OCI-LY3 (cell line): ENCODE data around the gene PLG.

Source experiments
- H2AFZ ChIP-seq: fragments of 200-600, 300-600 bp; shearing (Covaris generic); 2 replicates; pipeline ENCODE4 v1.6.0; 2014; ENCODE audit warnings: antibody characterized with exemption, low read depth, low read length
- H3K27ac ChIP-seq: fragments of 200-600, 300-600 bp; sonication (generic); 2 replicates; pipeline ENCODE4 v1.5.1; 2014; ENCODE audit warnings: mild to moderate bottlenecking, low read length, moderate library complexity, mixed read lengths
- H3K27me3 ChIP-seq: fragments of 200-600, 300-600 bp; sonication (generic); 2 replicates; pipeline ENCODE4 v1.6.1; 2014; ENCODE audit warnings: low read depth, low read length, mixed read lengths
- H3K36me3 ChIP-seq: fragments of 200-600, 300-600 bp; sonication (generic); replicated peaks from 2 replicates; pipeline ENCODE3; 2014; ENCODE audit warnings: low read depth, low read length, mixed read lengths
- H3K4me1 ChIP-seq: fragments of 300-600, 200-600 bp; sonication (generic); 2 replicates; pipeline ENCODE4 v1.6.1; 2014; ENCODE audit warnings: low read length, mixed read lengths
- H3K4me2 ChIP-seq: fragments of 200-600, 300-600 bp; sonication (generic); 2 replicates; pipeline ENCODE4 v1.6.1; 2014; ENCODE audit warnings: low read length, mixed read lengths
- H3K4me3 ChIP-seq: fragments of 300-600, 200-600 bp; sonication (generic); 2 replicates; pipeline ENCODE4 v1.5.1; 2014; ENCODE audit warnings: antibody characterized with exemption, mild to moderate bottlenecking, low read length, moderate library complexity
- H3K79me2 ChIP-seq: fragments of 300-600, 200-600 bp; shearing (Covaris generic); 2 replicates; pipeline ENCODE4 v1.6.1; 2014; ENCODE audit warnings: mild to moderate bottlenecking, low read length, mixed read lengths
- H3K9ac ChIP-seq: fragments of 300-600, 200-600 bp; shearing (Covaris generic); 2 replicates; pipeline ENCODE4 v1.6.0; 2014; ENCODE audit warnings: mild to moderate bottlenecking, low read length, moderate library complexity
- H3K9me3 ChIP-seq: fragments of 200-600, 300-600 bp; shearing (Covaris generic); 2 replicates; pipeline ENCODE4 v1.6.1; 2014; ENCODE audit warnings: low read length, mixed read lengths; ENCODE audit not compliant: insufficient read depth
- H4K20me1 ChIP-seq: fragments of 200-600, 300-600 bp; sonication (generic); 2 replicates; pipeline ENCODE4 v1.6.1; 2016; ENCODE audit warnings: low read length, mixed read lengths; ENCODE audit not compliant: insufficient read depth
- EZH2phosphoT487 ChIP-seq: fragments of 200-600 bp; shearing (Covaris generic); IDR thresholded peaks from 2 replicates; pipeline ENCODE4 v1.6.1; 2018; ENCODE audit warnings: antibody characterized with exemption, mixed run types, low read depth
- TF ChIP-seq, protein P1 (sequence below): fragments of 200-600, 300-600 bp; sonication (generic); IDR thresholded peaks from 2 replicates; pipeline ENCODE4 v1.5.1; 2014; ENCODE audit warnings: antibody characterized with exemption, low read length, low read depth

The PLG gene

DNA sequence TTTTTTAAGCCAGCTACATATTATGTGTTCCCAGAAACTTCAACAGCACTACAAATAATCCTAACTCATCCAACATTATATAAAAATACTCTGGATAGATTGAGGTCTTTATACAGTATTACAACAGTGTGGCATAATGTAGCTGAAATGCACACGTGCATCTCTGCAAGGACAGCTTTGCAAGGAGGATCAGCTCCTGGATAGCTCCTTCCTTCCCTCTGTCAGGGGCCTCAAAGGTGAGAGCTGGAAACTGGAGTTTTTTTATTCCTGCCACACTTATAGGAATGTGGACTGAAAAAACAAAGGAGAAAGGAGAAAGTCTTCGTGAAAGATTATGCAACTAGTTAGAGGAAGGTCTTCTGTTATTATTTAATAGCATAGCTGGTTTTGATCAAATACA is 53.1 kb downstream of the PLG start:
- no peak overlapping the region for H3K4me3 ChIP-seq

DNA sequence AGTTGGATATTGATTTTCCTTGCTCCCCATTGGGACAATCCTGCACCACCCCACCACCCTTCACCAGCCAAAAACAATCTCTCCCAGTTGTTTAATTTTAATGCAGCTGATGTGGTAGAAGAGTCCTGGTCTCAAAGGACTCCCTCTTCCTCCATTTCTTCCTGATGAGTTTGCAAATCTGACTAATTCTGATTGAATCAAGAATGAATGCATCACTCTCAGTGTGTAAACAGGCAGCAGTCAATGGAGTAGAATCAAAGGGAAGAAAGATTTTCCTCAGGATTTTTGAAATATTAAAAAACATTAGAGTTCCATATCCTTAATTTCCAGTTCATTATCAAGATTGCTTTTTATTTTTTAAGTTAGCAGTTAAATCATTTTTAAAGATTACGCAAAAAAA is 54.0 kb downstream of the PLG start:
- Histone ChIP-seq H3K9ac (no peak overlapping the region), H3K27ac (no peak overlapping the region), H3K79me2 (no peaks in the 10 kb centered on the region), H3K9me3 (no peaks in the 10 kb centered on the region), H3K4me2 (no peak overlapping the region), H3K36me3 (no peaks in the 10 kb centered on the region), H3K4me3 (no peak overlapping the region), H4K20me1 (no peaks in the 10 kb centered on the region), H2AFZ (no peak overlapping the region), H3K27me3 (peaks cover 16% of the 10 kb centered on the region; the same call in 1 of the 2 replicates), H3K4me1 (no peaks in the 10 kb centered on the region)
- no peak for TF ChIP-seq EZH2phosphoT487
- TF ChIP-seq, protein P1, sequence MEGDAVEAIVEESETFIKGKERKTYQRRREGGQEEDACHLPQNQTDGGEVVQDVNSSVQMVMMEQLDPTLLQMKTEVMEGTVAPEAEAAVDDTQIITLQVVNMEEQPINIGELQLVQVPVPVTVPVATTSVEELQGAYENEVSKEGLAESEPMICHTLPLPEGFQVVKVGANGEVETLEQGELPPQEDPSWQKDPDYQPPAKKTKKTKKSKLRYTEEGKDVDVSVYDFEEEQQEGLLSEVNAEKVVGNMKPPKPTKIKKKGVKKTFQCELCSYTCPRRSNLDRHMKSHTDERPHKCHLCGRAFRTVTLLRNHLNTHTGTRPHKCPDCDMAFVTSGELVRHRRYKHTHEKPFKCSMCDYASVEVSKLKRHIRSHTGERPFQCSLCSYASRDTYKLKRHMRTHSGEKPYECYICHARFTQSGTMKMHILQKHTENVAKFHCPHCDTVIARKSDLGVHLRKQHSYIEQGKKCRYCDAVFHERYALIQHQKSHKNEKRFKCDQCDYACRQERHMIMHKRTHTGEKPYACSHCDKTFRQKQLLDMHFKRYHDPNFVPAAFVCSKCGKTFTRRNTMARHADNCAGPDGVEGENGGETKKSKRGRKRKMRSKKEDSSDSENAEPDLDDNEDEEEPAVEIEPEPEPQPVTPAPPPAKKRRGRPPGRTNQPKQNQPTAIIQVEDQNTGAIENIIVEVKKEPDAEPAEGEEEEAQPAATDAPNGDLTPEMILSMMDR: no peak

More for the DNA sequence above, 53.1 kb downstream of the PLG start:
- Histone ChIP-seq H3K4me1 (peaks cover 8% of the 10 kb centered on the region), H4K20me1 (no peaks in the 10 kb centered on the region), H3K9me3 (no peaks in the 10 kb centered on the region), H3K4me2 (no peak overlapping the region), H3K36me3 (no peaks in the 10 kb centered on the region), H3K9ac (no peak overlapping the region), H2AFZ (no peak overlapping the region), H3K27ac (no peak overlapping the region), H3K27me3 (peaks cover 16% of the 10 kb centered on the region; the same call in 1 of the 2 replicates), H3K79me2 (no peaks in the 10 kb centered on the region)
- TF ChIP-seq EZH2phosphoT487: no peak
- TF ChIP-seq, protein P1: no peak

DNA sequence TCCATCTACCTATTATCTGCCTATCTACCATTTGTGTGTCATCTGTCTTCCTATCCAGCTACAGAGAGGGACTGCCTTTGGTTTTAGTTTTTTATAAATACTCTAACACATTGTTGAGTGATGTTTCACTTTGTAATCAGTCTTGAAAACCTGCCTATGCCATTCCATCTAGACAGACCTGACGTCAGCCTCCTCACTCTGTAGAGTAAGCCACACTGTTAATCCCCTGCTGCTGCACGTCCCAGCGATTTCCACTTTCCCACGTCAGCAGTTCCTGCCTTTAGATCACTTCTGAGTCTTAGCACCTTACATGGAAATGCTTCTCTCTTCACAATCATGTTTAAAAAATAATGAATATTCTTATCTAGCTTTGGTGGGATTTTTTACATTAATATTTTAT is 54.8 kb downstream of the PLG start:
- H4K20me1 ChIP-seq: no peaks in the 10 kb centered on the region
- TF ChIP-seq EZH2phosphoT487: no peak
- TF ChIP-seq, protein P1: no peak
- no peak overlapping the region for H3K4me2 ChIP-seq
- H3K36me3 ChIP-seq: no peaks in the 10 kb centered on the region
- no peaks in the 10 kb centered on the region for H3K9me3 ChIP-seq
- H3K27me3 ChIP-seq: peaks cover 15% of the 10 kb centered on the region; the same call in 1 of the 2 replicates
- no peak overlapping the region for H3K4me3 ChIP-seq
- H3K27ac ChIP-seq: no peak overlapping the region
- H3K79me2 ChIP-seq: no peaks in the 10 kb centered on the region
- no peak overlapping the region for H2AFZ ChIP-seq
- no peaks in the 10 kb centered on the region for H3K4me1 ChIP-seq
- H3K9ac ChIP-seq: no peak overlapping the region

DNA sequence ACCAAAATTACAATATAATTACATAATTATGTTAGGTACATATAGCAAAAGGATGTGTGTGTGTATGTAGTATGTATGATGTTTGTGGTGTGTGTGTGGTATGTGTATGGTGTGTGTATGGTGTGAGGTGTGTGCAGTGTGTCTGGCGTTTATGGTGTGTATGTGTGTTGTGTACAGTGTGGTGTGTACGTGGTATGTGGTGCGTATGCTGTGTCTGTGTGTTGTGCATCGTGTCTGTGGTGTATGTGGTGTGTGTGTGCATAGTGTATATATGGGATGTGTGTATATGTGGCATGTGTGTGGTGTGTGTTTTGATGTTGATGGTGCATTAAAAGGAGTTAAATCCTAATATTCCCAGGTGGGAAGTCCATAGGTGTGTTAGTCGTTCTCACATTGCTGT is 62.8 kb downstream of the PLG start:
- Histone ChIP-seq H4K20me1 (no peaks in the 10 kb centered on the region), H3K79me2 (no peaks in the 10 kb centered on the region), H3K9ac (no peak overlapping the region), H3K4me2 (no peak overlapping the region), H3K27me3 (no peaks in the 10 kb centered on the region), H3K4me3 (no peak overlapping the region), H3K27ac (no peak overlapping the region), H2AFZ (no peak overlapping the region), H3K4me1 (no peaks in the 10 kb centered on the region), H3K36me3 (no peaks in the 10 kb centered on the region), H3K9me3 (peaks cover 4% of the 10 kb centered on the region; the same call in 1 of the 2 replicates)
- TF ChIP-seq EZH2phosphoT487: no peak
- TF ChIP-seq, protein P1: no peak
